SK-N-SH (cell line): ENCODE results near the gene SYNM. TPM values are rescaled to one million over a fixed set of nuclear protein-coding genes. Genes with fewer than 3 reads are reported as not detected.

Experiments used
- CTCF ChIA-PET: fragments of 300-600, 350-600 bp; formaldehyde crosslinking; extraction: SDS; loops from one replicate; lab custom pipeline; 2021; lab: Yijun Ruan, JAX
- POLR2A ChIA-PET: fragments of 350-600 bp; sonication (Branson Sonifier 250); formaldehyde crosslinking; extraction: SDS; loops from one replicate; lab custom pipeline; 2020; ENCODE audit warnings: antibody characterized with exemption, inconsistent platforms; lab: Yijun Ruan, JAX
- DNase-seq: peaks from one replicate; pipeline ENCODE4 v3.0.0; 2012
- H2AFZ ChIP-seq: fragments of 200-600 bp; sonication (generic); 2 replicates; pipeline ENCODE4 v1.8.1; 2016; ENCODE audit warnings: antibody characterized with exemption, mild to moderate bottlenecking, low read depth
- H3F3A ChIP-seq: fragments of 200-600 bp; sonication (generic); replicated peaks from 2 replicates; pipeline ENCODE3; 2016; ENCODE audit warnings: antibody characterized with exemption, mild to moderate bottlenecking; ENCODE audit not compliant: insufficient read depth
- H3K27ac ChIP-seq, 2 experiments: fragments of 200-500 bp in 1 of 2; fragments of 200-600 bp in 1 of 2; sonication (Bioruptor generic) in 1 of 2; sonication (generic), shearing (Covaris generic) in 1 of 2; 2 replicates each; pipeline versions ENCODE4 v1.5.1 to v1.6.1; 2014 to 2016; ENCODE audit warnings: low read depth in 2 of 2, inconsistent platforms in 1 of 2, low read length in 1 of 2, mild to moderate bottlenecking in 1 of 2, mixed read lengths in 1 of 2
- H3K27me3 ChIP-seq: fragments of 200-600 bp; sonication (generic), shearing (Covaris generic); 2 replicates; pipeline ENCODE4 v1.6.1; 2016; ENCODE audit warnings: mixed run types; ENCODE audit not compliant: insufficient read depth
- H3K36me3 ChIP-seq, 2 experiments: fragments of 200-500 bp in 1 of 2; fragments of 200-600 bp in 1 of 2; sonication (Bioruptor generic) in 1 of 2; sonication (generic) in 1 of 2; replicated peaks in 1 of 2; 2 replicates each; pipeline versions ENCODE3 to v1.5.1; 2014 to 2016; ENCODE audit warnings: low read length in 1 of 2, mild to moderate bottlenecking in 1 of 2; ENCODE audit not compliant: insufficient read depth in 2 of 2, control insufficient read depth in 1 of 2
- H3K4me1 ChIP-seq, 2 experiments: fragments of 200-500 bp in 1 of 2; fragments of 200-600 bp in 1 of 2; sonication (Bioruptor generic) in 1 of 2; sonication (generic), shearing (Covaris generic) in 1 of 2; 2 replicates each; pipeline versions ENCODE4 v1.5.1 to v1.6.1; 2014 to 2016; ENCODE audit warnings: low read depth in 1 of 2, low read length in 1 of 2, mixed run types in 1 of 2; ENCODE audit not compliant: insufficient read depth in 2 of 2, control insufficient read depth in 1 of 2
- H3K4me2 ChIP-seq: fragments of 200-600 bp; sonication (generic), shearing (Covaris generic); 2 replicates; pipeline ENCODE4 v1.6.1; 2017; ENCODE audit warnings: mixed run types
- H3K4me3 ChIP-seq, 2 experiments: fragments of 200-500 bp in 1 of 2; fragments of 200-600 bp in 1 of 2; sonication (Bioruptor generic) in 1 of 2; sonication (generic), shearing (Covaris generic) in 1 of 2; 2 replicates each; pipeline versions ENCODE4 v1.5.1 to v1.8.1; 2014 to 2016; ENCODE audit warnings: low read depth in 2 of 2, inconsistent platforms in 1 of 2, low read length in 1 of 2, mild to moderate bottlenecking in 1 of 2, mixed read lengths in 1 of 2, moderate library complexity in 1 of 2
- H3K79me2 ChIP-seq: fragments of 200-600 bp; sonication (generic); 2 replicates; pipeline ENCODE4 v1.8.1; 2017; ENCODE audit warnings: mild to moderate bottlenecking; ENCODE audit not compliant: insufficient read depth
- H3K9ac ChIP-seq: fragments of 200-600 bp; sonication (generic); 2 replicates; pipeline ENCODE4 v1.6.1; 2017; ENCODE audit warnings: mixed run types
- H3K9me2 ChIP-seq: fragments of 200-600 bp; sonication (generic); 2 replicates; pipeline ENCODE4 v1.6.1; 2017; ENCODE audit warnings: mixed run types
- H3K9me3 ChIP-seq: fragments of 200-600 bp; sonication (generic); 2 replicates; pipeline ENCODE4 v1.6.1; 2017; ENCODE audit warnings: mixed run types, mild to moderate bottlenecking, moderate library complexity
- H4K20me1 ChIP-seq: fragments of 200-600 bp; sonication (generic); 2 replicates; pipeline ENCODE4 v1.6.1; 2017; ENCODE audit warnings: mild to moderate bottlenecking, mixed run types; ENCODE audit not compliant: insufficient read depth
- CTCF ChIP-seq: fragments of 200-600 bp; sonication (generic); IDR thresholded peaks from 2 replicates; pipeline ENCODE4 v1.6.1; 2017; ENCODE audit warnings: antibody characterized with exemption, mild to moderate bottlenecking, moderate library complexity
- EP300 ChIP-seq, 2 experiments: IDR thresholded peaks; 2 replicates each; pipeline versions ENCODE4 v1.4.0 to v1.6.1; 2012; ENCODE audit warnings: borderline replicate concordance in 1 of 2, low read depth in 1 of 2, low read length in 1 of 2
- FOSL2 ChIP-seq: IDR thresholded peaks from 2 replicates; pipeline ENCODE4 v1.4.0; 2012; ENCODE audit warnings: low read depth, mild to moderate bottlenecking, moderate library complexity, borderline replicate concordance
- FOXM1 ChIP-seq: IDR thresholded peaks from 2 replicates; pipeline ENCODE4 v1.4.0; 2012; ENCODE audit warnings: low read depth, mild to moderate bottlenecking
- GATA2 ChIP-seq: sonication (generic); formaldehyde crosslinking; IDR thresholded peaks from 2 replicates; pipeline ENCODE4 v1.5.0; 2020; ENCODE audit warnings: mild to moderate bottlenecking, missing genetic modification reagents
- MEF2A ChIP-seq: IDR thresholded peaks from 2 replicates; pipeline ENCODE4 v1.4.0; 2012; ENCODE audit warnings: low read depth, borderline replicate concordance
- MXI1 ChIP-seq: IDR thresholded peaks from 2 replicates; pipeline ENCODE4 v1.6.1; 2012; ENCODE audit warnings: mild to moderate bottlenecking, low read depth, low read length, improper control_type of control experiment
- NFIC ChIP-seq: IDR thresholded peaks from 2 replicates; pipeline ENCODE4 v1.4.0; 2012; ENCODE audit warnings: borderline replicate concordance
- NRF1 ChIP-seq: IDR thresholded peaks from 2 replicates; pipeline ENCODE4 v1.6.1; 2012; ENCODE audit warnings: low read depth, mild to moderate bottlenecking, low read length
- POLR2AphosphoS5 ChIP-seq: IDR thresholded peaks from 2 replicates; pipeline ENCODE4 v1.6.1; 2012; ENCODE audit warnings: low read depth, low read length
- RAD21 ChIP-seq: IDR thresholded peaks from 2 replicates; pipeline ENCODE4 v1.6.1; 2012; ENCODE audit warnings: mild to moderate bottlenecking, low read length
- RCOR1 ChIP-seq: fragments of 150-350 bp; IDR thresholded peaks from 2 replicates; pipeline ENCODE4 v1.6.1; 2017; ENCODE audit warnings: antibody characterized with exemption, low read length
- RFX5 ChIP-seq: IDR thresholded peaks from 2 replicates; pipeline ENCODE4 v1.6.1; 2012; ENCODE audit warnings: mild to moderate bottlenecking, improper control_type of control experiment, low read length
- RXRA ChIP-seq: IDR thresholded peaks from 2 replicates; pipeline ENCODE4 v1.4.0; 2012; ENCODE audit warnings: low read depth, mild to moderate bottlenecking, borderline replicate concordance
- SIN3A ChIP-seq: IDR thresholded peaks from 2 replicates; pipeline ENCODE4 v1.6.1; 2012; ENCODE audit warnings: low read depth, mild to moderate bottlenecking, low read length, moderate library complexity, borderline replicate concordance
- SMC3 ChIP-seq: IDR thresholded peaks from 2 replicates; pipeline ENCODE4 v1.6.1; 2012; ENCODE audit warnings: low read depth, low read length, improper control_type of control experiment
- TAF1 ChIP-seq: IDR thresholded peaks from 2 replicates; pipeline ENCODE4 v1.6.1; 2012; ENCODE audit warnings: low read depth, mild to moderate bottlenecking, low read length, moderate library complexity, borderline replicate concordance
- TCF12 ChIP-seq: IDR thresholded peaks from 2 replicates; pipeline ENCODE4 v1.4.0; 2012
- TEAD4 ChIP-seq: IDR thresholded peaks from 2 replicates; pipeline ENCODE4 v1.4.0; 2012; ENCODE audit warnings: mild to moderate bottlenecking, borderline replicate concordance; ENCODE audit not compliant: insufficient read depth
- ZBTB33 ChIP-seq: IDR thresholded peaks from 2 replicates; pipeline ENCODE4 v1.4.0; 2012; ENCODE audit warnings: low read depth, borderline replicate concordance
- WGBS: methylation state at CpG from one replicate; pipeline ENCODE4 v1.1.6; 2017; ENCODE audit warnings: low lambda C conversion rate; 5-methylcytosine and 5-hydroxymethylcytosine counted together
- polyA plus RNA-seq, 3 experiments: library from polyadenylated mRNA; depleted of rRNA; stranded (reverse); fragments of >200 nt; gene quantifications; 2 replicates each; pipeline ENCODE4 v1.2.3, GENCODE V29; 2012
- TF ChIP-seq, protein P1 (sequence below): IDR thresholded peaks from 2 replicates; pipeline ENCODE4 v1.6.1; 2012; ENCODE audit warnings: mild to moderate bottlenecking, low read depth, low read length, moderate library complexity
- TF ChIP-seq, protein P2 (sequence below): IDR thresholded peaks from 2 replicates; pipeline ENCODE4; 2012
- TF ChIP-seq, protein P3 (sequence below): fragments of 150-350 bp; IDR thresholded peaks from 2 replicates; pipeline ENCODE4 v1.6.1; 2016; ENCODE audit warnings: mild to moderate bottlenecking, low read depth, low read length

The SYNM gene
- polyA plus RNA-seq, 1 of the 3 experiments (the other 2 are of a cell fraction), result 5.0 TPM

DNA sequence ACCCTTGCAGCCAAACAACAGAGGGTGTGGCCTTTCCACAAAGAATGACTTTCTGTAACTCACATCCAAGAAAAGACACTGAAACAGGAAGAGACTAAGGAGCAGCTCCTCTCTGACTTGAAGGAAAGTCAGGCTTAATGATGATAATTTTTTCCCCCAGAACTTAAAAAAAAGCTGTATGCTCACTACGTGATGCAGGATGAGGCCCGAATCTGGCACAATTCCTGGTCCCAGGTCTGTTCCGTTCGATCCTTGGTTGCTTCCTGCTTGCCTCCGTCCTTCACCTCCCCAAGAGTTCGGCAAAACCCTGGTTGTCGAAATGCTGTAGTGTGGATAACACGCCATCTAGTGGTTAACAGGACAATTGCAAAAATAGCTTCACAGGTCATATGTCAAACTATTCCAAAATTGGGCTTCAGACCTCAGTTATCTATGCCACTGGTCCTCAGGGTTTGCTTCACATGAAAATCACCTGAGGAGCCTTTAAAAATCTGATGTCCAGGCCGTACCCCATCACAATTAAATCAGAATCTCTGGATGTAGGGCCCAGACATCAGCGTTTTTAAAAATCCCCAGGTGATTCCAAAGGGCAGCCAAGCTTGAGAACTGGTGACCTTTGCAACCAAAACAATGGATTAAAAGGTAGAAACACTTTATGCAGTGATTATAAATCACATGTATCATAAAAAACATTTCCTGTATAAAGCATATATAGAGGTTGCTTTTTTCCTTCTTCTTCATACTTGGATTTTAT, 28.1 kb upstream of the SYNM start:
- CTCF ChIA-PET, result interaction anchor here (0.6 to 3.6 kb wide), 62 partner anchors 10 to 765 kb away, joined by 3 to 48 read pairs (median 4); partner anchors contain the start of gene SYNM
- Histone ChIP-seq H3K9ac (peak overlapping the region; percentile 44), H3K9me3 (no peaks in the 10 kb centered on the region), H3K9me2 (no peaks in the 10 kb centered on the region), H3K27ac (peak overlapping the region in 1 of 2 experiments; percentile 45; a peak in 2 of 4 replicates), H2AFZ (peak overlapping the region; percentile 91), H3K4me2 (peak overlapping the region; percentile 70; the same call in 1 of the 2 replicates), H4K20me1 (no peaks in the 10 kb centered on the region), H3K27me3 (no peaks in the 10 kb centered on the region), H3K4me3 (peak overlapping the region; percentile 36 to 60), H3K36me3 (no peaks in the 10 kb centered on the region), H3K79me2 (no peaks in the 10 kb centered on the region), H3F3A (no peaks in the 10 kb centered on the region), H3K4me1 (no peaks in the 10 kb centered on the region; a peak in 1 of 4 replicates)
- 11% methylated on average over 10 of the region's 10 CpGs for WGBS
- POLR2A ChIA-PET, result no interaction called here
- DNase-seq, result peak; percentile 74
- no peak for TF ChIP-seq TCF12
- TF ChIP-seq FOSL2, result no peak
- no peak for TF ChIP-seq POLR2AphosphoS5
- TF ChIP-seq CTCF, result peak; percentile 91
- no peak for TF ChIP-seq SIN3A
- TF ChIP-seq, protein P1, sequence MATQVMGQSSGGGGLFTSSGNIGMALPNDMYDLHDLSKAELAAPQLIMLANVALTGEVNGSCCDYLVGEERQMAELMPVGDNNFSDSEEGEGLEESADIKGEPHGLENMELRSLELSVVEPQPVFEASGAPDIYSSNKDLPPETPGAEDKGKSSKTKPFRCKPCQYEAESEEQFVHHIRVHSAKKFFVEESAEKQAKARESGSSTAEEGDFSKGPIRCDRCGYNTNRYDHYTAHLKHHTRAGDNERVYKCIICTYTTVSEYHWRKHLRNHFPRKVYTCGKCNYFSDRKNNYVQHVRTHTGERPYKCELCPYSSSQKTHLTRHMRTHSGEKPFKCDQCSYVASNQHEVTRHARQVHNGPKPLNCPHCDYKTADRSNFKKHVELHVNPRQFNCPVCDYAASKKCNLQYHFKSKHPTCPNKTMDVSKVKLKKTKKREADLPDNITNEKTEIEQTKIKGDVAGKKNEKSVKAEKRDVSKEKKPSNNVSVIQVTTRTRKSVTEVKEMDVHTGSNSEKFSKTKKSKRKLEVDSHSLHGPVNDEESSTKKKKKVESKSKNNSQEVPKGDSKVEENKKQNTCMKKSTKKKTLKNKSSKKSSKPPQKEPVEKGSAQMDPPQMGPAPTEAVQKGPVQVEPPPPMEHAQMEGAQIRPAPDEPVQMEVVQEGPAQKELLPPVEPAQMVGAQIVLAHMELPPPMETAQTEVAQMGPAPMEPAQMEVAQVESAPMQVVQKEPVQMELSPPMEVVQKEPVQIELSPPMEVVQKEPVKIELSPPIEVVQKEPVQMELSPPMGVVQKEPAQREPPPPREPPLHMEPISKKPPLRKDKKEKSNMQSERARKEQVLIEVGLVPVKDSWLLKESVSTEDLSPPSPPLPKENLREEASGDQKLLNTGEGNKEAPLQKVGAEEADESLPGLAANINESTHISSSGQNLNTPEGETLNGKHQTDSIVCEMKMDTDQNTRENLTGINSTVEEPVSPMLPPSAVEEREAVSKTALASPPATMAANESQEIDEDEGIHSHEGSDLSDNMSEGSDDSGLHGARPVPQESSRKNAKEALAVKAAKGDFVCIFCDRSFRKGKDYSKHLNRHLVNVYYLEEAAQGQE, result no peak
- TF ChIP-seq TAF1, result no peak
- TF ChIP-seq MEF2A, result no peak
- TF ChIP-seq EP300 (IDR thresholded peaks at IDR 0.05; ENCODE audit: borderline replicate concordance in 1 of 2, low read depth in 1 of 2, low read length in 1 of 2), result no peak
- TF ChIP-seq NFIC, result peak; percentile 20; the same call in 1 of the 2 replicates
- TF ChIP-seq NRF1, result no peak
- TF ChIP-seq RXRA, result no peak
- TF ChIP-seq MXI1, result no peak
- no peak for TF ChIP-seq GATA2 (CRISPR knock-in tag)
- TF ChIP-seq RFX5, result no peak; the same call in 1 of the 2 replicates
- TF ChIP-seq RAD21, result peak; percentile 94
- TF ChIP-seq SMC3, result peak; percentile 93
- no peak for TF ChIP-seq FOXM1
- TF ChIP-seq RCOR1, result no peak
- TF ChIP-seq TEAD4, result no peak
- no peak for TF ChIP-seq ZBTB33
- TF ChIP-seq, protein P2, sequence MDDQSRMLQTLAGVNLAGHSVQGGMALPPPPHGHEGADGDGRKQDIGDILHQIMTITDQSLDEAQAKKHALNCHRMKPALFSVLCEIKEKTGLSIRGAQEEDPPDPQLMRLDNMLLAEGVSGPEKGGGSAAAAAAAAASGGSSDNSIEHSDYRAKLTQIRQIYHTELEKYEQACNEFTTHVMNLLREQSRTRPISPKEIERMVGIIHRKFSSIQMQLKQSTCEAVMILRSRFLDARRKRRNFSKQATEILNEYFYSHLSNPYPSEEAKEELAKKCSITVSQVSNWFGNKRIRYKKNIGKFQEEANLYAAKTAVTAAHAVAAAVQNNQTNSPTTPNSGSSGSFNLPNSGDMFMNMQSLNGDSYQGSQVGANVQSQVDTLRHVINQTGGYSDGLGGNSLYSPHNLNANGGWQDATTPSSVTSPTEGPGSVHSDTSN, result no peak
- TF ChIP-seq, protein P3, sequence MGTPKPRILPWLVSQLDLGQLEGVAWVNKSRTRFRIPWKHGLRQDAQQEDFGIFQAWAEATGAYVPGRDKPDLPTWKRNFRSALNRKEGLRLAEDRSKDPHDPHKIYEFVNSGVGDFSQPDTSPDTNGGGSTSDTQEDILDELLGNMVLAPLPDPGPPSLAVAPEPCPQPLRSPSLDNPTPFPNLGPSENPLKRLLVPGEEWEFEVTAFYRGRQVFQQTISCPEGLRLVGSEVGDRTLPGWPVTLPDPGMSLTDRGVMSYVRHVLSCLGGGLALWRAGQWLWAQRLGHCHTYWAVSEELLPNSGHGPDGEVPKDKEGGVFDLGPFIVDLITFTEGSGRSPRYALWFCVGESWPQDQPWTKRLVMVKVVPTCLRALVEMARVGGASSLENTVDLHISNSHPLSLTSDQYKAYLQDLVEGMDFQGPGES, result no peak
